H1 (cell line): ENCODE data around the gene AP5S1. TPM values are rescaled to one million over a fixed set of nuclear protein-coding genes. Genes with fewer than 3 reads are reported as not detected.

ENCODE experiments used
- CTCF ChIA-PET: fragments of 300-600 bp; sonication (Branson Sonifier 250); formaldehyde crosslinking; loops from one replicate; lab custom pipeline; 2021; ENCODE audit not compliant: partially characterized antibody; lab: Charles Lee
- POLR2A ChIA-PET: fragments of 300-600 bp; sonication (Branson Sonifier 250); formaldehyde crosslinking; loops from one replicate; lab custom pipeline; 2021; ENCODE audit warnings: inconsistent platforms; ENCODE audit not compliant: partially characterized antibody; lab: Charles Lee
- DNase-seq, 2 experiments: peaks; one replicate each; pipeline versions ENCODE4 v3.0.0 to v3.0.0-alpha.2; 2010 to 2022; ENCODE audit warnings: low spot score in 2 of 2, low read depth in 1 of 2, mixed read lengths in 1 of 2
- FAIRE-seq: peaks from 2 replicates; lab custom pipeline; 2011; peaks lifted over from hg19 to GRCh38; lab: Jason Lieb, UNC
- H2AFZ ChIP-seq: 2 replicates; pipeline ENCODE4 v1.8.1; 2012; ENCODE audit warnings: low read length, inconsistent platforms
- H2AK5ac ChIP-seq: 2 replicates; pipeline ENCODE4 v1.6.1; 2013; ENCODE audit warnings: low read depth, low read length
- H2BK120ac ChIP-seq: replicated peaks from 2 replicates; pipeline ENCODE3; 2013; ENCODE audit warnings: low read depth, low read length, inconsistent platforms
- H2BK12ac ChIP-seq: 2 replicates; pipeline ENCODE4 v1.6.1; 2013; ENCODE audit warnings: low read depth, low read length
- H2BK15ac ChIP-seq: 2 replicates; pipeline ENCODE4 v1.6.1; 2013; ENCODE audit warnings: low read length
- H2BK20ac ChIP-seq: 2 replicates; pipeline ENCODE4 v1.6.1; 2013; ENCODE audit warnings: low read length
- H2BK5ac ChIP-seq: 2 replicates; pipeline ENCODE4 v1.6.1; 2013; ENCODE audit warnings: low read depth, low read length
- H3K14ac ChIP-seq: 2 replicates; pipeline ENCODE4 v1.6.1; 2013; ENCODE audit warnings: inconsistent platforms; ENCODE audit not compliant: insufficient read length
- H3K18ac ChIP-seq: 2 replicates; pipeline ENCODE4 v1.6.1; 2013; ENCODE audit warnings: low read length; ENCODE audit errors: extremely low read depth
- H3K23ac ChIP-seq: 2 replicates; pipeline ENCODE4 v1.6.1; 2013; ENCODE audit warnings: inconsistent platforms; ENCODE audit not compliant: insufficient read length
- H3K23me2 ChIP-seq: 2 replicates; pipeline ENCODE4 v1.6.1; 2013; ENCODE audit warnings: low read depth, low read length
- H3K27ac ChIP-seq: 2 replicates; pipeline ENCODE4 v1.6.1; 2011; ENCODE audit warnings: low read depth, low read length, inconsistent platforms
- H3K27me3 ChIP-seq, 4 experiments: replicated peaks in 1 of 4; 1 replicate in 1 of 4; 2 replicates in 3 of 4; pipeline versions ENCODE4 v1.6.1 to v1.8.1; 2011 to 2013; ENCODE audit warnings: low read length in 3 of 4, mild to moderate bottlenecking in 3 of 4, inconsistent platforms in 2 of 4, mixed read lengths in 2 of 4, moderate library complexity in 1 of 4; ENCODE audit not compliant: control insufficient read depth in 3 of 4, insufficient read depth in 3 of 4; ENCODE audit errors: extremely low read depth in 1 of 4
- H3K36me3 ChIP-seq, 4 experiments: 2 replicates each; pipeline versions ENCODE4 v1.6.1 to v1.8.1; 2011 to 2013; ENCODE audit warnings: mild to moderate bottlenecking in 4 of 4, low read length in 3 of 4, moderate library complexity in 2 of 4, control low read depth in 1 of 4, inconsistent platforms in 1 of 4; ENCODE audit not compliant: insufficient read depth in 4 of 4, control insufficient read depth in 2 of 4
- H3K4ac ChIP-seq: replicated peaks from 2 replicates; pipeline ENCODE3; 2013; ENCODE audit warnings: low read length, low read depth, mixed read lengths, inconsistent platforms; ENCODE audit not compliant: insufficient read length
- H3K4me1 ChIP-seq, 4 experiments: replicated peaks in 1 of 4; 1 replicate in 1 of 4; 2 replicates in 3 of 4; pipeline versions ENCODE4 v1.6.1 to v1.8.1; 2011 to 2013; ENCODE audit warnings: low read length in 3 of 4, inconsistent platforms in 2 of 4, mixed read lengths in 1 of 4; ENCODE audit not compliant: insufficient read depth in 4 of 4, control insufficient read depth in 3 of 4
- H3K4me2 ChIP-seq, 2 experiments: 2 replicates each; pipeline versions ENCODE4 v1.6.1 to v1.8.1; 2011 to 2013; ENCODE audit warnings: low read depth in 2 of 2, low read length in 2 of 2, control low read depth in 1 of 2, inconsistent platforms in 1 of 2, mild to moderate bottlenecking in 1 of 2; ENCODE audit not compliant: insufficient read depth in 1 of 2
- H3K4me3 ChIP-seq, 4 experiments: fragments of 200-600, 300-600 bp in 1 of 4; sonication (generic), shearing (Covaris generic), sonication (Bioruptor Twin) in 1 of 4; 2 replicates each; pipeline versions ENCODE4 v1.5.1 to v1.8.1; 2011 to 2016; ENCODE audit warnings: low read length in 4 of 4, low read depth in 3 of 4, control low read depth in 2 of 4, inconsistent platforms in 2 of 4, mild to moderate bottlenecking in 2 of 4, mixed read lengths in 1 of 4, moderate library complexity in 1 of 4; ENCODE audit not compliant: insufficient read depth in 2 of 4; ENCODE audit errors: extremely low read depth in 1 of 4
- H3K56ac ChIP-seq: replicated peaks from 2 replicates; pipeline ENCODE3; 2013; ENCODE audit warnings: low read depth, mild to moderate bottlenecking, mixed read lengths, low read length, inconsistent platforms; ENCODE audit not compliant: insufficient read length
- H3K79me1 ChIP-seq: 2 replicates; pipeline ENCODE4 v1.6.1; 2013; ENCODE audit warnings: low read depth, low read length, control low read depth
- H3K79me2 ChIP-seq, 2 experiments: 2 replicates each; pipeline versions ENCODE4 v1.6.1 to v1.8.1; 2012 to 2013; ENCODE audit warnings: low read length in 2 of 2, mild to moderate bottlenecking in 2 of 2, inconsistent platforms in 1 of 2; ENCODE audit not compliant: insufficient read depth in 2 of 2, control insufficient read depth in 1 of 2
- H3K9ac ChIP-seq, 4 experiments: replicated peaks in 1 of 4; 1 replicate in 1 of 4; 2 replicates in 3 of 4; pipeline versions ENCODE4 v1.6.1 to v1.8.1; 2011 to 2013; ENCODE audit warnings: low read depth in 3 of 4, low read length in 3 of 4, control low read depth in 2 of 4, mild to moderate bottlenecking in 2 of 4, moderate library complexity in 2 of 4, inconsistent platforms in 1 of 4; ENCODE audit errors: extremely low read depth in 1 of 4
- H3K9me3 ChIP-seq, 2 experiments: 2 replicates each; pipeline versions ENCODE4 v1.6.1 to v1.8.1; 2012 to 2013; ENCODE audit warnings: mild to moderate bottlenecking in 2 of 2, moderate library complexity in 2 of 2, control low read depth in 1 of 2, inconsistent platforms in 1 of 2, low read depth in 1 of 2, low read length in 1 of 2, mixed read lengths in 1 of 2; ENCODE audit not compliant: insufficient read depth in 2 of 2
- H4K20me1 ChIP-seq, 2 experiments: replicated peaks in 1 of 2; 2 replicates each; pipeline versions ENCODE3 to v1.8.1; 2011 to 2013; ENCODE audit warnings: inconsistent platforms in 2 of 2, low read length in 2 of 2, mild to moderate bottlenecking in 1 of 2; ENCODE audit not compliant: insufficient read depth in 2 of 2, control insufficient read depth in 1 of 2
- H4K5ac ChIP-seq: 2 replicates; pipeline ENCODE4 v1.6.1; 2013; ENCODE audit warnings: low read length, low read depth, mixed read lengths, inconsistent platforms; ENCODE audit not compliant: insufficient read length
- H4K8ac ChIP-seq: 2 replicates; pipeline ENCODE4 v1.8.0; 2013; ENCODE audit warnings: mild to moderate bottlenecking, moderate library complexity, low read length, inconsistent platforms; ENCODE audit not compliant: insufficient read depth; ENCODE audit errors: extremely low read depth
- H4K91ac ChIP-seq: replicated peaks from 2 replicates; pipeline ENCODE3; 2013; ENCODE audit warnings: low read length, mixed read lengths, inconsistent platforms; ENCODE audit not compliant: insufficient read length
- ASH2L ChIP-seq: fragments of 200-600, 300-600 bp; sonication (generic); IDR thresholded peaks from one replicate; pipeline ENCODE4 v1.7.1; 2017; ENCODE audit warnings: low read length
- BACH1 ChIP-seq: IDR thresholded peaks from 2 replicates; pipeline ENCODE4 v1.6.1; 2012; ENCODE audit warnings: low read length, improper control_type of control experiment
- CHD2 ChIP-seq: IDR thresholded peaks from 2 replicates; pipeline ENCODE4 v1.6.1; 2012; ENCODE audit warnings: low read length, improper control_type of control experiment
- NRF1 ChIP-seq: IDR thresholded peaks from 2 replicates; pipeline ENCODE4 v1.6.1; 2011; ENCODE audit warnings: mild to moderate bottlenecking, low read depth, low read length, improper control_type of control experiment
- SP2 ChIP-seq: IDR thresholded peaks from 2 replicates; pipeline ENCODE4 v1.6.1; 2012; ENCODE audit warnings: mild to moderate bottlenecking, low read length, inconsistent platforms
- SP4 ChIP-seq: IDR thresholded peaks from 2 replicates; pipeline ENCODE4 v1.6.1; 2012; ENCODE audit warnings: low read length, inconsistent platforms
- TAF7 ChIP-seq: optimal IDR thresholded peaks from 2 replicates; pipeline ENCODE3; 2011; ENCODE audit warnings: low read depth, mild to moderate bottlenecking, inconsistent platforms, low read length, moderate library complexity, borderline replicate concordance
- TEAD4 ChIP-seq: IDR thresholded peaks from 2 replicates; pipeline ENCODE4 v1.6.1; 2012; ENCODE audit warnings: low read depth, low read length, inconsistent platforms, mixed read lengths
- WGBS, 2 experiments: shearing (Covaris generic) in 1 of 2; methylation state at CpG; one replicate each; pipeline versions ENCODE4 v1.1.6 to v1.1.7; 2013 to 2015; ENCODE audit warnings: low lambda C conversion rate in 2 of 2, mixed read lengths in 2 of 2, inconsistent platforms in 1 of 2, low coverage in 1 of 2, missing lambda C conversion rate in 1 of 2; ENCODE audit not compliant: insufficient replicate concordance in 2 of 2, insufficient coverage in 1 of 2, insufficient read length in 1 of 2; ENCODE audit errors: extremely low coverage in 1 of 2, missing lambda C conversion rate in 1 of 2; 5-methylcytosine and 5-hydroxymethylcytosine counted together
- polyA plus RNA-seq, 7 experiments: library from polyadenylated mRNA; depleted of rRNA in 3 of 7; stranded (reverse) in 5 of 7; unstranded in 2 of 7; fragments of >200 nt in 5 of 7; fragments of 200-250 nt in 2 of 7; gene quantifications; 1 replicate in 5 of 7; 2 replicates in 1 of 7; 4 replicates in 1 of 7; pipeline versions ENCODE4 v1.2.1 to v1.2.3, GENCODE V29; 2011 to 2013; ENCODE audit warnings: missing spikeins in 2 of 7, mixed read lengths in 2 of 7
- total RNA-seq: library from RNA; stranded (reverse); fragmentation: NEBNext Ultra II Directional; extraction: Animal tissue kit (Norgen Biotek cat#: 25700); gene quantifications from 2 replicates; pipeline ENCODE4 v1.2.1, GENCODE V29; 2021
- TF ChIP-seq, protein P1 (sequence below): IDR thresholded peaks from 2 replicates; pipeline ENCODE4 v1.6.1; 2012; ENCODE audit warnings: low read length, inconsistent platforms
- TF ChIP-seq, protein P2 (sequence below): IDR thresholded peaks from 2 replicates; pipeline ENCODE4 v1.6.1; 2011; ENCODE audit warnings: low read length, improper control_type of control experiment

Gene AP5S1
- total and polyA plus RNA-seq, 2 of the 8 experiments (the other 6 are each of a cell fraction or from before 2014, with no cell fraction given), result 3.3 to 3.7 TPM

DNA sequence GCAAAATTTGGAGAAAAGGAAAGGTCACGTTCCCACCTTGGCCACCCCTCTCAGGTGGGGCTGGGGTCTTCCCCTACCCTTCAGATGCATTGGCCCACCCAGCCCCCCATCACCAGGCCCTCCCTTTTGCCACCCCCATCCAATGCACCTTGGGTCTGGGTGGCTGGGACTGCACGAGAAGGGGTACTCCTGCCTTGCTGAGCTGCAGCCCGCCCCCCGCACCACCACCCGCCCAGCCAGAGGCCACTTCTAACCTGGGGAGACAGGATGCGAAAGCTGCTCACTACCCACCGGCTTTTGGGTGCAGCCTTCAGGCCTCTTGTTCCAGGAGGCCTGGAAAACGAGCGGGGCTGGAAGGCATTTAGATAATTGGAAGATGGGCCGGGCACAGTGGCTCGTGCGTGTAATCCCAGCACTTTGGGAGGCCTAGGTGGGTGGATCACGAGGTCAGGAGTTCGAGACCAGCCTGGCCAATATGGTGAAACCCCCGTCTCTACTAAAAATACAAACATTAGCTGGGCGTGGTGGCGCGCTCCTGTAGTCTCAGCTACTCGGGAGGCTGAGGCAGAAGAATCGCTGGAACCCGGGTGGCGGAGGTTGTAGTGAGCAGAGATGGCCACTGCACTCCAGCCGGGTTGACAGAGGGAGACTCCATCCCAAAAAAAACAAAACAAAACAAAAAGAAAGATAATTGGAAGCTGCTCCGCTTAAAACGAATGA is 25.5 kb upstream of the AP5S1 start:
- Histone ChIP-seq H2AK5ac (no peak overlapping the region), H3K56ac (no peak overlapping the region), H4K91ac (no peak overlapping the region), H3K23me2 (peaks cover 9% of the 10 kb centered on the region; the same call in 1 of the 2 replicates), H3K4me3 (peak overlapping the region; percentile 30 to 85 (median 75); a peak in 6 of 8 replicates), H2BK12ac (no peak overlapping the region), H3K14ac (no peak overlapping the region), H3K9me3 (no peaks in the 10 kb centered on the region), H3K79me1 (no peaks in the 10 kb centered on the region), H3K9ac (no peak overlapping the region), H4K8ac (no peak overlapping the region), H2BK120ac (no peak overlapping the region), H4K20me1 (no peaks in the 10 kb centered on the region), H2BK5ac (no peak overlapping the region), H3K4me1 (peaks cover 5 to 23% (median 16%) of the 10 kb centered on the region in 4 experiments), H2AFZ (no peak overlapping the region), H4K5ac (no peak overlapping the region), H2BK20ac (no peak overlapping the region), H2BK15ac (no peak overlapping the region), H3K23ac (no peak overlapping the region), H3K36me3 (no peaks in the 10 kb centered on the region), H3K4ac (no peak overlapping the region), H3K27ac (no peak overlapping the region), H3K18ac (no peak overlapping the region), H3K27me3 (peaks cover 0 to 3% (median 0%) of the 10 kb centered on the region in 4 experiments; a peak in 1 of 7 replicates), H3K79me2 (no peaks in the 10 kb centered on the region; a peak in 1 of 4 replicates), H3K4me2 (peak overlapping the region; percentile 63 to 81)
- WGBS, 2 experiments, result 94% methylated on average over 20 of the region's 25 CpGs; no CpG with 5 or more reads in 1 of the 2 experiments
- POLR2A ChIA-PET, result interaction anchor here (0.7 to 1.3 kb wide), 6 partner anchors 9 to 1332 kb away, joined by 3 to 6 read pairs (median 3); partner anchors contain the start of genes ADISSP, AP5S1 and CENPB
- FAIRE-seq (no peak), DNase-seq (no peak)
- CTCF ChIA-PET, result interaction anchor here (0.6 to 2.6 kb wide), 6 partner anchors 11 to 290 kb away, joined by 3 to 16 read pairs (median 3); no protein-coding TSS in a partner anchor
- TF ChIP-seq, protein P1, sequence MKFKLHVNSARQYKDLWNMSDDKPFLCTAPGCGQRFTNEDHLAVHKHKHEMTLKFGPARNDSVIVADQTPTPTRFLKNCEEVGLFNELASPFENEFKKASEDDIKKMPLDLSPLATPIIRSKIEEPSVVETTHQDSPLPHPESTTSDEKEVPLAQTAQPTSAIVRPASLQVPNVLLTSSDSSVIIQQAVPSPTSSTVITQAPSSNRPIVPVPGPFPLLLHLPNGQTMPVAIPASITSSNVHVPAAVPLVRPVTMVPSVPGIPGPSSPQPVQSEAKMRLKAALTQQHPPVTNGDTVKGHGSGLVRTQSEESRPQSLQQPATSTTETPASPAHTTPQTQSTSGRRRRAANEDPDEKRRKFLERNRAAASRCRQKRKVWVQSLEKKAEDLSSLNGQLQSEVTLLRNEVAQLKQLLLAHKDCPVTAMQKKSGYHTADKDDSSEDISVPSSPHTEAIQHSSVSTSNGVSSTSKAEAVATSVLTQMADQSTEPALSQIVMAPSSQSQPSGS, result no peak
- TF ChIP-seq CHD2 (no peak), TAF7 (no peak), TEAD4 (no peak), NRF1 (no peak), SP4 (no peak), BACH1 (no peak), ASH2L (no peak), SP2 (no peak)
- TF ChIP-seq, protein P2, sequence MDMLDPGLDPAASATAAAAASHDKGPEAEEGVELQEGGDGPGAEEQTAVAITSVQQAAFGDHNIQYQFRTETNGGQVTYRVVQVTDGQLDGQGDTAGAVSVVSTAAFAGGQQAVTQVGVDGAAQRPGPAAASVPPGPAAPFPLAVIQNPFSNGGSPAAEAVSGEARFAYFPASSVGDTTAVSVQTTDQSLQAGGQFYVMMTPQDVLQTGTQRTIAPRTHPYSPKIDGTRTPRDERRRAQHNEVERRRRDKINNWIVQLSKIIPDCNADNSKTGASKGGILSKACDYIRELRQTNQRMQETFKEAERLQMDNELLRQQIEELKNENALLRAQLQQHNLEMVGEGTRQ, result no peak
